Adrenal gland (tissue), 5 donors: ENCODE results near the gene OLFM1.

Source experiments
- CTCF ChIP-seq, 6 experiments: fragments of 450-650 bp in 4 of 6; fragments of 200-600 bp in 2 of 6; sonication (generic) in 1 of 6; IDR thresholded peaks; 1 replicate in 5 of 6; 2 replicates in 1 of 6; pipeline versions ENCODE4 v1.5.1 to v1.8.0; 2016 to 2021; ENCODE audit warnings: antibody characterized with exemption in 6 of 6, mild to moderate bottlenecking in 2 of 6, moderate library complexity in 1 of 6
- POLR2A ChIP-seq, 2 donors: fragments of 450-650 bp; IDR thresholded peaks; one replicate each; pipeline ENCODE4 v1.6.1; 2017; ENCODE audit warnings: antibody characterized with exemption in 2 of 2, mild to moderate bottlenecking in 2 of 2, moderate library complexity in 1 of 2
- donor health status: DM: no; HTN: no; CAD: no.

- TF ChIP-seq CTCF (IDR thresholded peaks at IDR 0.05) (no peak), POLR2A (IDR thresholded peaks at IDR 0.05) (no peak)
Measured at GRCh38 chr9:135102331-135102730, 14.9 kb downstream of the OLFM1 start.
